HCT116 (cell line): ENCODE results near the gene BOLA3.

Experiments
- EZH2 ChIP-seq: fragments of 200-600 bp; sonication (generic); IDR thresholded peaks from 2 replicates; pipeline ENCODE4 v1.6.1; 2017; ENCODE audit warnings: antibody characterized with exemption, mixed run types
- JUND ChIP-seq: IDR thresholded peaks from 2 replicates; pipeline ENCODE4 v1.6.1; 2012
- POLR2A ChIP-seq: IDR thresholded peaks from 2 replicates; pipeline ENCODE4 v1.7.0; 2011; ENCODE audit warnings: borderline replicate concordance; ENCODE audit not compliant: insufficient read depth, insufficient read length; ENCODE audit errors: extremely low read depth
- POLR2AphosphoS5 ChIP-seq: IDR thresholded peaks from 2 replicates; pipeline ENCODE4 v1.6.1; 2011; ENCODE audit warnings: mild to moderate bottlenecking, low read depth, low read length, moderate library complexity
- SIN3A ChIP-seq: IDR thresholded peaks from 2 replicates; pipeline ENCODE4 v1.6.1; 2012; ENCODE audit warnings: low read depth
- TCF7L2 ChIP-seq: IDR thresholded peaks from 2 replicates; pipeline ENCODE4 v1.7.0; 2011; ENCODE audit warnings: borderline replicate concordance, inconsistent platforms; ENCODE audit not compliant: insufficient read depth, insufficient read length; ENCODE audit errors: extremely low read depth
- YY1 ChIP-seq: IDR thresholded peaks from 2 replicates; pipeline ENCODE4 v1.6.1; 2011; ENCODE audit warnings: low read length, low read depth, moderate library complexity, mild to moderate bottlenecking; ENCODE audit not compliant: insufficient replicate concordance; ENCODE audit errors: extremely low read depth
- ZNF274 ChIP-seq: fragments of 200-500 bp; sonication (Bioruptor generic); IDR thresholded peaks from 2 replicates; pipeline ENCODE4 v1.6.1; 2014; ENCODE audit warnings: mild to moderate bottlenecking, low read depth, low read length, inconsistent platforms
- TF ChIP-seq, protein P1 (sequence below): IDR thresholded peaks from 2 replicates; pipeline ENCODE4 v1.6.1; 2012
- TF ChIP-seq, protein P2 (sequence below), 3 experiments: fragments of 200-600 bp in 1 of 3; sonication (generic) in 1 of 3; IDR thresholded peaks in 2 of 3; conservative IDR thresholded peaks in 1 of 3; 2 replicates each; pipeline ENCODE4 v1.5.1; 2012 to 2017; ENCODE audit warnings: low read depth in 2 of 3, low read length in 2 of 3, antibody characterized with exemption in 1 of 3, borderline replicate concordance in 1 of 3, control low read depth in 1 of 3, mild to moderate bottlenecking in 1 of 3, mixed read lengths in 1 of 3, mixed run types in 1 of 3, moderate library complexity in 1 of 3; ENCODE audit not compliant: insufficient read depth in 1 of 3
- TF ChIP-seq, protein P3 (sequence below): IDR thresholded peaks from 2 replicates; pipeline ENCODE4 v1.6.1; 2012

GRCh38 chr2:74099271-74099670 lies 48.4 kb downstream of the BOLA3 start:
- TF ChIP-seq POLR2AphosphoS5, result no peak
- no peak for TF ChIP-seq POLR2A
- TF ChIP-seq, protein P1, sequence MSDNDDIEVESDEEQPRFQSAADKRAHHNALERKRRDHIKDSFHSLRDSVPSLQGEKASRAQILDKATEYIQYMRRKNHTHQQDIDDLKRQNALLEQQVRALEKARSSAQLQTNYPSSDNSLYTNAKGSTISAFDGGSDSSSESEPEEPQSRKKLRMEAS, result no peak
- TF ChIP-seq, protein P2, sequence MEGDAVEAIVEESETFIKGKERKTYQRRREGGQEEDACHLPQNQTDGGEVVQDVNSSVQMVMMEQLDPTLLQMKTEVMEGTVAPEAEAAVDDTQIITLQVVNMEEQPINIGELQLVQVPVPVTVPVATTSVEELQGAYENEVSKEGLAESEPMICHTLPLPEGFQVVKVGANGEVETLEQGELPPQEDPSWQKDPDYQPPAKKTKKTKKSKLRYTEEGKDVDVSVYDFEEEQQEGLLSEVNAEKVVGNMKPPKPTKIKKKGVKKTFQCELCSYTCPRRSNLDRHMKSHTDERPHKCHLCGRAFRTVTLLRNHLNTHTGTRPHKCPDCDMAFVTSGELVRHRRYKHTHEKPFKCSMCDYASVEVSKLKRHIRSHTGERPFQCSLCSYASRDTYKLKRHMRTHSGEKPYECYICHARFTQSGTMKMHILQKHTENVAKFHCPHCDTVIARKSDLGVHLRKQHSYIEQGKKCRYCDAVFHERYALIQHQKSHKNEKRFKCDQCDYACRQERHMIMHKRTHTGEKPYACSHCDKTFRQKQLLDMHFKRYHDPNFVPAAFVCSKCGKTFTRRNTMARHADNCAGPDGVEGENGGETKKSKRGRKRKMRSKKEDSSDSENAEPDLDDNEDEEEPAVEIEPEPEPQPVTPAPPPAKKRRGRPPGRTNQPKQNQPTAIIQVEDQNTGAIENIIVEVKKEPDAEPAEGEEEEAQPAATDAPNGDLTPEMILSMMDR (IDR thresholded peaks at IDR 0.05 in 2 of 3, conservative IDR thresholded peaks at IDR 0.05 in 1 of 3; ENCODE audit: borderline replicate concordance in 1 of 3, insufficient read depth in 1 of 3, low read depth in 2 of 3, low read length in 2 of 3), result no peak
- no peak for TF ChIP-seq SIN3A
- TF ChIP-seq TCF7L2, result no peak
- TF ChIP-seq, protein P3, sequence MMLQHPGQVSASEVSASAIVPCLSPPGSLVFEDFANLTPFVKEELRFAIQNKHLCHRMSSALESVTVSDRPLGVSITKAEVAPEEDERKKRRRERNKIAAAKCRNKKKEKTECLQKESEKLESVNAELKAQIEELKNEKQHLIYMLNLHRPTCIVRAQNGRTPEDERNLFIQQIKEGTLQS, result no peak
- TF ChIP-seq YY1, result no peak
- TF ChIP-seq ZNF274, result no peak
- no peak for TF ChIP-seq JUND
- TF ChIP-seq EZH2, result no peak
